Dedifferentiated amniotic fluid mesenchymal stem cell (primary cell): ENCODE data around the gene JCAD.

Source experiments
- DNase-seq: peaks from one replicate; pipeline ENCODE4 v3.0.0-alpha.2; 2016; ENCODE audit errors: extremely low spot score

JCAD gene

DNA sequence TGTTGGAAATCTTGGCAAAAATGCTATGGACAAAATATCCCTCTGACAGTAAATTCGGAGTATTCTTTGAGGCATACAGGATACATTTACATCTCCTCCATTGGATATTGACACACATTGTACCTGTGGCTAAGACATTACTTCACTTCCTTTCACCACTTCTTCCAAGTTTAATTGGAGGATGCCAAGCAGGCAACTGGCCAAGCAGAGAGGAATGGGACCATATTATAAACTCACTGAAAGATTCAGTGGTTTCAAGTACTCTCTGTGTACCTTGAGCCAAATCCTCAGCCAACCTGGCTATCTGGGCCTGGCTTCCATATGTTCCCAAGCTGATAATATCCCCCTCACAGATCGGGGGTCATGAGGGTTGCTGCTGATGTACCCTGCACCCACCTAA is 14.7 kb upstream of the JCAD start:
- DNase-seq = no peak

DNA sequence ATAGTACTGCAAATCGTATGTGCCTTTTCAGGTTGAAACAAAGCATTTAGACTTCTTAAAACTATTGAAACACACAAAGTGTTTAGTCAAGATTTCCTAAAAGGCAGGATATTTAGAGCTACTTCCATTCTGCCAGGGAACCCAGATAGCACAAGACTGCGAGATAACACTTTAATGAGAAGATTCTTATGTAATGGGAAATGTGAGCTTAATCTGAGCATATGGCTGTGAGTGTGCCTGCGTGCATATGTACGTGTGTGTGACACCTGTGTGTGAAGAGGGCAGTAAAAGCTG is 14.3 kb upstream of the JCAD start:
- no peak for DNase-seq

DNA sequence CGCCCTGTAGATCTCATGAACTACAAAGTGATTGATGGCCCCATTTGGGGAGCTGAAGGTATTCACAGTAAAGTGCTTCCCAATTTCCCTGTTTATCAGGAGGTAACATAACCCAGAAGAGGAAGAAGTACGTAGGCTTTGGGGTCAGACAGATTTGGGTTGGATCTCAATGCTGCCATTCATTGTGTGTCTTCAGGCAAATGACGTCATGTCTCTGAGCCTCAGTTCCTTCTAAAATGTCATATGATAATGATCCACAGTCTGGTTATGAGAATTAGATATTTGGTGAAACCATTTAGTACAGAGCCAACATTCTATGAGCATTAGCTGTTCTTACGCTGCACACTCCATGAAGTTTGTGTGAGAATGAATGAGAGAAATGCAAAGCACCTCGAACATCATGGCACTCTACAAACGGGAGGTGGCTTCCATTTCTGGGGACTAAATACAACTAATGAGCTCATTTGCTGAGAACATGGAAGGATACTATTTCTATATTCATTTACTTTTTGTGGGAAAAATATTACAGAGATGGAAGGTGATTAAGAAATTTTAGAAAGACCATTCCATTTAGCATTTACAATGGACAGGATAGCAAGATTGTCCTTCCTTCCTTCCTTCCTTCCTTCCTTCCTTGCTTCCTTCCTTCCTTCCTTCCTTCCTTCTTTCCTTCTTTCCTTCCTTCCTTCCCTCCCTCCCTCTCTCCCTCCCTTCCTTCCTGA is 13.8 kb upstream of the JCAD start:
- no peak for DNase-seq

DNA sequence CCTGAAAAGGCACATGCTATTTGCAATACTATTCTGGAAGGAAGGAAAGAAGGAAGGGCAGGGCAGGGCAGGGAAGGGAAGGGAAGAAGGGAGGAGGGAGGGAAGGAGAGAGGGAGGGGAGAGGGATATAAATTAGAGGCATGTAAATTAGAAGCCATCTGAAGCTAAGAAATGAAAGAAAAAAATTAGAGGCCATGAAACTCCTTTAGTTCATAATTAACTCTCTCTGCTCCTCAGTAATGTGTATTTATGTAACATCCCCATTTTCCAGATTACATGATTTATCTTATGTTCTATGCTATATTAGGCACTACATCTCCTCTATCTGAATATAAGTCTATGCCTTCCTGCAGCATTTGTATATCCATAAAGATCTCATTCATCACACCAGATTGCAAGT is 12.7 kb upstream of the JCAD start:
- DNase-seq = no peak

GRCh38 chr10:30070001-30070685 is 10.8 kb upstream of the JCAD start:
- DNase-seq = no peak

- DNase-seq = no peak
Measured at GRCh38 chr10:30068492-30069223, 9.3 kb upstream of the JCAD start.

- peak; percentile 71 for DNase-seq
Measured at GRCh38 chr10:30063099-30063498, 3.7 kb upstream of the JCAD start.

DNA sequence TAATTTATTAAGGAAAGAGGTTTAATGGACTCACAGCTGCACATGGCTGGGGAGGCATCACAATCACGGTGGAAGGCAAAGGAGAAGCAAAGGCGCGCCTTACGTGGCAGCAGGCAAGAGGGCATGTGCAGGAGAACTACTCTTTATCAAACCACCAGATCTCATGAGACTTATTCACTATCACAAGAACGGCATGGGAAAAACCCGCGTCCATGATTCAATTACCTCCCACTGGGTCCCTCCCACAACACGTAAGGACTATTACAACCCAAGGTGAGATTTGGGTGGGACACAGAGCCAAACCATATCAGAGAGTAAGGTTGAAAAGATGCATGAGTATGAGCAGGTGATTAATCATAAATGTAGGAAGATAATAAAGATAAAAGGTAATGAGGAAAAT is 3.2 kb upstream of the JCAD start:
- DNase-seq = no peak

GRCh38 chr10:30062090-30062489 is 2.7 kb upstream of the JCAD start:
- peak; percentile 72 for DNase-seq

DNA sequence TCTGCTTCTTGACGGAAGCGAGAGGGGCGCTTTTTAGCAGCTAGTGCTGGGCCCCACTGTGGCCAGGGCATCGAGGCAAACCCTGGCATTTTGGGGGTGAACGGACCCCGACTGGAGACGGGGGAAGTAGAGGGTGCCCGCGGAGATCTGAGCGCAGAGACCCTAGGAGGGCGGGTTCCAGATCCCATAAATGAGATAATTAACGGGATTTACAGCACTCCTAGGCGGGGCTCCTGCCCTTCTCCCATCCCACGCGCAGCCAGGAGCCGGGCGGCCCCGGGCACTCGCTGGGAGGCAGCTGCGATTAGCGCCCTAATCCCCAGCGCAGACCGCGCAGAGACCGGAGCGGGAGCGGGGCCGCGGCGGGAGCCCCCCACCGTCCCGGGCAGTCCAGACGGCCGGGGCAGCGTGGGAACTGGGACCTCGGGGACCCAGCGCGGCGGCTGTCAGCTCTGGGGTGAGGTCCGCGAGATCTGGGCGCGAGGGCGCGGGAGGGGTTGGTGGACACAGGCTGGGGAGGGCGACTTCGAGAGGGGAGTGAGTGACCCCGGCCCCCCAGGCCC is 735 bp downstream of the JCAD start:
- no peak for DNase-seq

- no peak for DNase-seq
Measured at GRCh38 chr10:30057894-30058556, 1.4 kb downstream of the JCAD start.

DNA sequence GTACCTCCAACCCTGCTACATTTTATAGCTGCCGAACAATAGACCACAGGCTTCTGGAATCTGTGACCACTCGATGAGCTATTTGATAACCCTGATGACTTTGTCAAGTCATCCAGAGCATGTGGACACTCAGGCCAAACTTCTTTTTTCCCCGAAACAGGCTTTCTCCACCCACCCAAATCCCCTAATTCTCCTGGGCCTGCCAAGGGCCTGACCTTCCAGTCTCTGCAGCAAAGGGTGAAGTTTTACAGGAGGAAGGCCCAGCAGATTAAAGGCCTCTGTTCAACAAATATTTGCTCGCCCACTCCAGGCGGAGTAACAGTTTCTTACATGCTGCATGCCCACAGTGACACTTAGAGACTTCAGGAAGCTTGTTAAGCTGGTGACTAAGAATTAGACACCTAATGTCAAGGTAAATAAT is 2.0 kb downstream of the JCAD start:
- no peak for DNase-seq

DNA sequence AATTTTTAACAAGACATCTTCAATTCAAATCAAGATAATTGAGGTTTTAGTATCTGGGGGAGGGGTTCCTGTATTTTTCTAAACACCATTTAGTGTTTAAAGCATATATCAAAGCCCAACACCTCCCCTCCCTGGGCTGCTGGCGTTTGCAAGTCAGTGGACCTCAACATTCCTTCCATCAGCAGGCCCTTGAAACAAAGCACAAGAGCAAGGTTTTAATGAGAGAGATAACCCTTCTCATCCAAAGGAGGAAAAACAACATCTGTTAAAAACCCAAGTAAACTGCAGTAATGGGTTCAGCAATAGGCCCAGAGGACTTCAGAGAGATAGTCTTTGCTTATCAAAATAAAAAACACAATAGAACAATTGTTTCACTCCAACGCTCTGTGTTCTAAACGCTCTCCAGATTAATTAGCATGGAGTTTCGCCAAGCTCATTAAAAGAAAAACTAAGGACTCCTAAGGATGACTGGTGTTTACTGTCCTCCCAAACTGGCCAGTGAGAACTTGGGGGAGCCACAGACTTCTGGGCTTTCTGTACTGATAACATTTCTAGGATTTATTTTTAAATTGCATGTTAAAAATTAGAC is 2.5 kb downstream of the JCAD start:
- no peak for DNase-seq

GRCh38 chr10:30056281-30056680 is 3.1 kb downstream of the JCAD start:
- no peak for DNase-seq

GRCh38 chr10:30055226-30055662 is 4.1 kb downstream of the JCAD start:
- no peak for DNase-seq

DNA sequence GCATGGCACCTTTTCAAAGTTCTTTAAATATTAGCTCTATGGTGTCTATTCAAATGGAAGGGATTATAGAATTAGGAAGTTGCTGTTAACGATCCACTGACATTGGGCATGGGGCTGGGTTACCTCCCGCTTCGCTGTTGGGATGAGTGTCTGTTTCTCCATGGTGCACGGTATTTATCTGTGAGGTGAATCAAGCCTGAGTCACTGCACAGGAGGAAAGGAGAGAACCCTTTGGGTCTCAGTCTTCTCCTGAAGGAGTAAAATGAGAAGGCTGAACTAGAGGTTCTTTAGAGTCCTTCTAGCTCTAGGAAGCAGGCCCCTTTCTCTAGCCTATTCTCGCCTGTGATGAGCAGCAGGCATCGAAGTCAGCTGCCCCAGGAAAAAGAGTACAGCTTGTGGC is 7.3 kb downstream of the JCAD start:
- no peak for DNase-seq

DNA sequence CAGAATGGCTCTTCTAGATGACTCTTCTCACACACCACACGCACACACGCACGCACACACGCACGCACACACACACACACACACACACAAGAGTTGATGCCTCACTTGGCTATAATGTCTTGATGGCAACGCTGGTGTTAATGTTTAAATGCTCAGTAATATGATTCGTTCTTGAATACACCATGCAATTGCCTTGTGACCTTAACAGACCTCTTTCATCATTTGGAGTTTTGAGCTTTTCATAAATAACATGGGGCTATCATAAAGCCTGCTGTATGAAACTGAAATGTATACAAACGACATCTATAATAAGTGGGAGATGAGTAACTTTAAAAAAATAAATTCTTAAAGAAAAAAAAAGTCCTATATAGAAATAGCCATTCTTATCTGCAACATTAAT is 8.2 kb downstream of the JCAD start:
- DNase-seq = no peak

- DNase-seq = no peak
Measured at GRCh38 chr10:30050411-30050810, 9.0 kb downstream of the JCAD start.

- DNase-seq = no peak
Measured at GRCh38 chr10:30048768-30049517, 10.4 kb downstream of the JCAD start.

GRCh38 chr10:30047924-30048531 is 11.4 kb downstream of the JCAD start:
- DNase-seq = no peak

DNA sequence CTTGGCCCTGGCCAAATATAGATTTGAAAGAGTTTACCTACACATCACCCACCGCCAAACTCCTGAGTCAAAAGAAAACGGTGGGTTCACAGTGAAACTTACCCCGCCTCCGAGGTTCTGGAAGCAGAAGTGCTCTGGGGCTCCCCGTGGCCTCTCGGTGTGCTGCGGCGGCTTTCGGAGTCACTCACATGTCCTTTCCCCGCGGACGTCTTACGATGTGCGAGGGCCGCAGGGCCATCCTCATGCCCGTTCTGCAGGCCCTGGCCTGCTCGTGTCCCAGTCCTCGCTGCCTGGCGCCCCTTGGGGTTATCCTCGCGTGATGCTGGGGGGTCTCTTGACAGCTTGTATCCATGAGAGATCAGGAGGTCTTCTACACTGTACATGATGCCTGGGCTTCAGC is 12.0 kb downstream of the JCAD start:
- DNase-seq = no peak
